ENCODE measurements around the gene TP73.

Gene TP73

DNA sequence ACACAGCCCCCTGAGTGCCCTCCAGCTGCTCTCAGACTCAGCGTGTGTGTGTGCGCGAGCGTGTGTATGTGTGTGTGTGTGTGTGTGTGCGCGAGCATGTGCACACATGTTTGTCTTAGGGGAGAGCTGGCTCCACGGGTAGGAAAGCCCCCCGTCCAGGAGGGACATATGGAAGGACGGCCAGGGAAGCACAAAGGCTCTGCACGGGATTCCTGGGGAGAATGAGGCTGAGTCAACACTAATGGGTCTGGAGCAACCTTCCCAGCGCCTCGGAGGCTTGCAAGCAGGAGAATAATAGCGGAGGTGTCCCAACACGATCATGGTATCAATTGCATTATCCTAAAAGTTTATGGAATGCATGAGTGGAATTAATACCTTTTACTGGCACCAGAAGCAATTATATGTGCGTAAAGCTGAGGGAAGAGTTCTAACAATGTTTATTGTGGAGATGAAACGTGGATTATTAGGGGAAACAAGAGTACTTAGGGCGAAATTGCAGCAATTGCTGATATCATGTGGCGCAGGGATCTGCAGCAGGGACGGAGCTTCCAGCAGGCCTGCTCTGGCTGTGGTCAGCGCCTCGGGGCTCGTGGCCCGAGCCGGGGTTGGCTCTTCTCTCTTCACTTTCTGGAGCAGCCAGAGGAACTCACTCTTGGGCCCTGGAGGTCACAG lies 59.6 kb downstream of the TP73 start:
- DNase-seq: no peak

DNA sequence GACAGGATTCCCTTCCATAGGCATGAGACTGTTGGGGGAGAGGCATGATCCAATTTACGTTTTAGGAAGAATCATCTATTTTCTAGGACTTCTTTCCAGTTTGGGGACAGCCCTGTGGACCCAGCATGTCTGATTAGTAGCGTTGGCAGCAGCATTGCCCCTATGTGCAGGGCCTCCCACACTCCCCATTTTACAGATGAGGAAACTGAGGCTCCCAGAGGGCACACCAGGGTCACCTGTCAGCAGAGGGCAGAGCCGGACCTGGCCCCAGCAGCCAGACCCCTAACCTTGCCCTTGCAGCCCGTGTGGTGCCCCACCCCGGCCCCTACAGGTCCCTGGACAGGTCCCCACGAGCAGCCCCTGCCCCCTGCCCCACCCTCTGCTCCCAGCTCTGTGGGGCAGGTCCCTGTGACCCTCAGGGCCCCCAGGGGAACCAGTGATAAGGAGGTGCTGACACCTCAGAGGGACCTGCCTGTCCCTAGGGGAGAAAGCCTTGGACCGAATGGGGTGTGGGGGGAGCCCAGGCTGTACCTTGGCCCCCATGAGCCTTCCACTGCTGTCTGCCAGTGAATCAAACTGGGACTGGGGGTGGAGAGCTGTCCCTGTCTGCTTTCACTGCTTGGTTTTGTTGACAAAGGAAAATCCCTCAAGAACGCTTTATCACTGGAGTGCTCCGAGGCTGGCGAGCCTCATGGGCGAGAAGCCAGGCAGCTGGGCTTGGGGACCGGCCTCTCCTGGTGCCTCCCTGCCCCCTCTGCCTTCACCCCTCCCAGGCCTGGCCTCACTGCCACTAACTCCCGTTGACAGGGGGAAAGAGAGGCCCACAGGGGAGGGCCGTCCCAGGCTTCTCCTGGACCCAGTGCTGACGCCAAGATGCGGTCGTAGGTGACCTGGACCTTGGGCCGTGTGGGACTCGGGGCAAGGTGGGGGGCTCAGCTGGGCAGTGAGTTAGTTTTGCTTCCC lies 60.5 kb downstream of the TP73 start:
- no peak for DNase-seq

DNA sequence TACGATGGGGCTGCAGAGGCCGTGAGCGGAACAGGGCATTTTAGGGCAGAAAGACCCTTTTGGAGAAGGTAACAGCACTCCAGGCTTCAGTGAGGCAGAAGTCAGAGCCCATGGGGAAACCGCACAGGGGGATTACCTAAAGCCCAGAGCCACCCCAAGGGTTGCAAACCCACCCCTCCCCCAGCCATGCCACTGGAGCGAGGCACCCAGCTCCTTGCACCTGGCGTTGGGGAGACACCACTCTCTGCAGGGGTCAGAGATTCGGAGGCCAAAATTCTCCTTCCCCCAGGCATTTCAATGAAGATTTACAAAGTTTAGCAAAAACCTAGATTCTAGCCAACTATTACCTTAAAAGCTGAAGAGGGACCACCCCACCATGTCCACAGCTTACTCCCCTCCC lies 61.5 kb downstream of the TP73 start:
- DNase-seq: no peak

DNA sequence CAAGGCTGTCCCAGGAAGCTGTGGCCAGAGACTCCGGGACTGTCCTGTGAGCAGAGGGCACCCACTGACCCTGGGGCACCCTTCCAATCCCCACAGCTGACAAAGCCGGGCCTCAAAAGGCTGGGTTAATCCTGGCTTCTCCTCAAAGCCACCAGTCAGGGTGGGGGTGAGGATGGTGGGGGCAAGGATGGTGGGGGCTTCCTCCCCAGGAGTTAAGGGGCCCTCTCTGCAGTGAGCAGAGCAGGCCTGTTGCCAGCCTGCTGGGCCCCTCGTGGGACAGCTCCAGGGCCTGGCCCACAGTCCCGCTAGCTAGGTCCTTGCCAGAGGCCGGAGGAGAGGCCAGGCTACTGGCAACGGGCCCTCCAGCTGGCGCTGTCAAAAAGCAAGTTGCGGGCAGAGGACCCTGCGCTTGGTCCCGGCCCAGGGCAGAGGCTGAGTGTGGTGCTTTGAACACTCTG lies 62.0 kb downstream of the TP73 start:
- no peak for DNase-seq

DNA sequence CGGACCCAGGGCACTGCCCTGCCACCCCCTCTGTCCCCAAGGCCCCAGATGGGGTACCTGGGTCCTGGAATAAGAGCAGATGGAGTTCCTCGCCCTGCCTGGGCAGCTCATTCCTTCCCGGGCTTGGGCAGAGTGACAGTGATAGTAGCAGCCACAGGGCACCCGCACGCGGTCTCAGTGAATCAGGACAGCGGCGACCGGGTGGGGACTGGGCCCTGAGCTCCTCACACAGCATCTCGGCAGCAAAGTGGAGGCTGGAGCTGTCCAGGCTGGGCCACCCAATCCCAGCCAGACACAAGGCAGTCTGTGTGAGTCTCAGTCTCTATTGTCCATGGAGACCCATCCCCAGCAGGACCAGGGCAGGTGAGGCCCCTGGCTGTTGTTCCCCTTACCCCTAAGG lies 62.5 kb downstream of the TP73 start:
- no peak for DNase-seq

DNA sequence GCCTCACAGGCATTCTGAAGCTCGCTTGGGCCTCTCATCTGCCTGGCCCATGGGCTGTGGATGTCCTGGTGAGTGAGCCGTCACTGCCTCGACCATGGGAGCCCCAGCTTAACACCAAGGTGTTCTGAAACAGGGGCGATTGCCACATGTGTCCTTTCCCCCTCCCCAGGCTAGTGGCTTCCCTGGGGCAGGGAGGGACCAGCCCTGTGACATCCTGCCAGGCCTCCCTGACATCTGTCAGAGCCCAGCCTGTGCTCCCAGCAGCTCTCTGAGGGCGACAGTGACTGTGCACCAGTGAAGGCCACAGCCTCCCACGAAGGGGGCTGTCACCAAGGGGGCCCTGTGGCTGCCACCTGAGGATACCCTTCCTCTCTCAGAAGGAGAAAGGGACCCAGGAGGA lies 64.0 kb downstream of the TP73 start:
- DNase-seq: no peak

DNA sequence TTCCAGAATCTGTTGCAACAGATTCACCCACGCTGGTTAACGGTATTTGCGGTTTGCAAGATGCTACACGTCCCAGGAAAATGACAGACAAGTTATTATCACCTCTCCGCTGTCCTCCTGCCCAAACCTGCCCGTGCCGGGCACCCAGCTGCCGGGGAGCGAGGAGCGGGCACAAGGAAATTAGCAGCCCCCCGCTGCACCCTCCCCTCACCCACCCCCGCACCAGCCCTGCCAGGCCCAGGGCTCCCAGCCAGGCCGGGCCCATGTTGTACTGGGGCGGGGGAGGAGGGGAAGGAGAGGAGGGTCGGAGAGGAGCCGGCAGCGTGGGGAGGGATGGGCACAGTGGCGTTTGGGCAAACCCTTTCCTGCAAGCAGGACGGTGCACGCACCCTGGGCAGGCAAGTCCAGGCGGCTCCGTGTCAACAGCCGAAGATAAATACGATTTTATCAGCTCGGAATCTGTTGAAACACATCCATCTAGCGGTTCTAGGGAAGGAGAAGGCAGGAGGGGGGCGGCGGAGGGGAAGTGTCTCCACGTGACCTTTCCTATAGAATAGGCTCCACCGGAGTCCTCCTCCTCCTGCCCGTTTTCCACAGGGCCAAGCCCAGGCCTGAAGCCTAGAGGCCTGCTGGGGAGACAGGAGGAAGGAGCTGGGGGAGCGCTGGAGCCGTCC lies 64.9 kb downstream of the TP73 start:
- no peak for DNase-seq

DNA sequence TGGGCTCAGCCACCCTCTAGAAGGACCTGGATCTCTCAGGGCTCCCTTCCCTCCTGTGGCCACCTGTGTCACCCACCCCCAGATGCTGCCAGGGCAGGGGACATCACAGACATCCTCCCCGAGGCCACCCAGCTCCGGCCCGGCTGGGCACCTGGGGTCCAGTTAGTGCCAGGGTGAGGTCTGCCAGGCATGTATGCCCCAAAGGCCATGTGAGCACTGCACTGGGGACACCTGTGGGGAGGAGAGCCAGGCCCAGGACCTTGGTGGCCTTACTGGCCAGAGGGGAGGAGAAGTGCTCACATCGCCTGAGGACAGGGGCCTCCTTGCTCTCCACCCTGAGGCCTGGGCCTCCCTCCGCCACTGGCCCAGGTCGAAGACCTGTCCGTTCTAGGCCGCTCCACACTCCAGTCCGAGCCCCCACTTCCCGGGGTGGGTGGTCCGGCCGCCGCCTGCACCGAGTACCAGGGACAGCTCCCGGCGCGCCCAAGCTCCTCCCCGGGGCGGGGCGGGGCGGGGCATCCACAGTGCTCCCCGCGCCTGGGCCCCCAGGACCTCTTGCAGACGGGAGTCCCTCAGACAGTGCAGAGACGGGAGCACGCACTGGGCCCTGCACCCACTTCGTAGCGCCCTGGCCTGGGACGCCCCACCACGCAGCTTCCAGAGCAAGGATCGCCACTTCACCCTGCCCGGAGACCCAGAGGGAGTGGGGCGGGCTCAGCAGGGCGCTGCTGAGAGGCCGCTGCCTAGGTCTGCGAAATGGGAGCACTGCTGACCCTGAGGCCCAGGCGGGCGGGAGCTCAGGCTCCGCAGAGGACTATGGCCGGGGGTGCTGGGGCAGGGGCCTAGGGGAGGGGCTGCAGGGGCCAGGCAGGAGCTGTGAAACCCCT lies 65.6 kb downstream of the TP73 start:
- DNase-seq: no peak

DNA sequence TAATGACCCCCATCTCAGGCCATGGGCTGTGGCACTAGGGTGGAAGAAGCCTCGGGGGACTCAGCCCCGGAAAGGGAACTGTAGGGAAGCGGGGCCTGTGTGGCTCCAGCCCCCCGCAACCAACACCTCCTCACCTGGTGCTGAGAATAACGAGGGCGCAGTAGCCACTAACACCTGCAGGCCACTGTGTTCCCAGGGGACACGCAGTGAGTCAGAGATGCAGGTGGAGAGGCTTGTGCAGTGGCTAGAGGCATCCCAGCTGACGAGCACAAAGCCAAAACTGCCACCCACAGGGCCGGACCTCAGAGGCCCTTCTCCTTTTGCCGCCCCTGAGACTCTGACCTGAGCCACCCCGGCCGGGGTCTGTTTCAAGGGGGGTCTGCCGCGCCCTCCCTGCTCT lies 66.4 kb downstream of the TP73 start:
- no peak for DNase-seq

DNA sequence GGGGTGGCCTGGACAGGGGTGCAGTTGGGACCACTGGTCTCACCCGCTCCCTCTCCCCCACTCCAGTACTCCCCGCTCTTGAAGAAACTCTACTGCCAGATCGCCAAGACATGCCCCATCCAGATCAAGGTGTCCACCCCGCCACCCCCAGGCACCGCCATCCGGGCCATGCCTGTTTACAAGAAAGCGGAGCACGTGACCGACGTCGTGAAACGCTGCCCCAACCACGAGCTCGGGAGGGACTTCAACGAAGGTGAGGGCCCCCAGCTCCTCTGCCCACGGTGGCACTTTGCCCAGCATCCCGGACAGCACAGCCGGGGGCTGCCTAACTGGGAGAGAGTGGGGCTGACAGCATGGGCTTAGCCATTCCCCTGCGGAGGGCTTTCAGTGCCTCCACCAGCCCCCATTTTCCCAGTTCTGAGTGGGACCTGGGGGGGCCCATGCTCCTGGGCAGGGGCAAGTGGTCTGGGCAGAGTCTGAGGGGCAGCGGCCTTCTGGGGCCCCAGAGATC lies 69.7 kb downstream of the TP73 start:
- no peak for DNase-seq

DNA sequence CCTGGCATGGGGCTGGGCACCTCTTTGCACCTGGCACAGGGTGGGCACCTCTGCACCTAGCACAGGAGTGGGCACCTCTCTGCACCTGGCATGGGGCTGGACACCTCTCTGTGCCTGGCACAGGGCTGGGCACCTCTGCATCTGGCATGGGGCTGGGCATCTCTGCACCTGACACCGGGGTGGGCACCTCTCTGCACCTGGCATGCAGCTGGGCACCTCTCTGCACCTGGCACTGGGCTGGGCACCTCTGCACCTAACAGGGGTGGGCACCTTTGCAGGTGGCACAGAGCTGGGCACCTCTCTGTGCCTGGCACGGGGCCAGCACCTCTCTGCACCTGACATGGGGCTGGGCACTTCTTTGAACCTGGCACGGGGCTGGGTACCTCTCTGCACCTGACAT lies 70.5 kb downstream of the TP73 start:
- no peak for DNase-seq

DNA sequence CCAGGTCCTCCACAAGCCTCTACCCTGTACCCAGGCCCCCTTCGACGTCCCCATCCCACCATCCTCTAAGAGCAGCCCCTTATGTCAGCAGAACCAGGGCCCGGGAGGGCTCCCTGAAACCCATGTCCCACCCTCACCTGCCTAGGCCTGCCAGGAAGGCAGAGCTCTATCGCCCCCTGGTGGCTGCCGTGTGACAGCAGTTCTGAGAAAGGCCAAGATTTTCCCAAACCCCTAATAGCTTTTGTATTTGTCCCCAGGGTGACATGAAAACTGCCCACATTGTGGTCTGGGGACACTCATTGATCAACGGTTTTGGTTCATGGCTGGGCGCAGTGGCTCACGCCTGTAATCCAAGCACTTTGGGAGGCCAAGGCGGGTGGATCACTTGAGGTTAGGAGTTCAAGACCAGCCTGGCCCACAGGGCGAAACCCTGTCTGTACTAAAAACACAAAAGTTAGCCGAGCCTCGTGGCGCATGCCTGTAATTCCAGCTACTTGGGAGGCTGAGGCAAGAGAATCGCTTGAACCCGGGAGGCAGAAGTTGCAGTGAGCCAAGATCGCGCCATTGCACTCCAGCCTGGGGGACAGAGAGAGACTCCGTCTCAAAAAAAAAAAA lies 72.2 kb downstream of the TP73 start:
- DNase-seq: peak; percentile 80 to 81

DNA sequence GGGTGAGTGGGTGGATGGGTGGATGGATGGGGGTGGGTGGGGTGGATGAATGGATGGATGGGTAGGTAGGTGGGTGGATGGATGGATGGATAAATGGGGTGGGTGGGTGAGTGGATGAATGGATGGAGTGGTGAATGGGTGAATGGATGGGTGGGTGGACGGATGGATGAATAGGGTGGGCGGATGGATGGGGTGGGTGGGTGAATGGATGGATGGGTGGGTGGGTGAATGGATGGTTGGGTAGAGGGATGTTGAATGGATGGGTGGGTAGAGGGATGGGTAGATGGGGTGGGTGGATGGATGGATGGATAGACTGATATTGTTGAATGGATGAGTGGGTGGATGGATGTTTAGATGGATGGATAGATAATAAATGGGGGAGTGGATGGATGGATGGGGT lies 73.0 kb downstream of the TP73 start:
- no peak for DNase-seq

DNA sequence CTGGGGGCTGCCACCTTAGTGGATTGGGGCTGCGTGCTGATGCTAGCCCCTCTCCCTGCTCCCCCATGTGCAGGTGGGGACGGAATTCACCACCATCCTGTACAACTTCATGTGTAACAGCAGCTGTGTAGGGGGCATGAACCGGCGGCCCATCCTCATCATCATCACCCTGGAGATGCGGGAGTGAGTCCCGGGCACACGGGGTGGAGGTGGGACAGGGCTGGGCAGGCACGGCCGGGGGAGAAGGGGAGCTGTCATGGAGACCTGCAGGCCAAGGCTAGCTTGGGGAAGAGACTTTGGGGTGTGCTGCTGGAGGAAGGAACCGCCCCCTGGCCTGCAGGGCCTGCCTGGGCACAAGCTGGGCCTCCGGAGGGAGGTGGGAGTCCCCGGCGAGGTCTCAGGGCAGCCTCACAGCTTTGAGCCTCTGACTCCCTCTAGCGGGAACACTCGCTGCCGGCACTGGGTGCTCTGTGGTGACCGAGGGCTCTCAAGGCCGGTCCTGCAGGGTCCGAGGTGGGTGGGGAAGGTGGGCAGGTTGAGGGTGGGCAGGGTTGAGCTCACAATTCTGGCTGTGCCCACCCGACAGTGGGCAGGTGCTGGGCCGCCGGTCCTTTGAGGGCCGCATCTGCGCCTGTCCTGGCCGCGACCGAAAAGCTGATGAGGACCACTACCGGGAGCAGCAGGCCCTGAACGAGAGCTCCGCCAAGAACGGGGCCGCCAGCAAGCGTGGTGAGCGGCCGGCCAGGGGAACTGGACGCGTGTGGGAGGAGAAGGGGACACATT lies 74.9 kb downstream of the TP73 start:
- no peak for DNase-seq

DNA sequence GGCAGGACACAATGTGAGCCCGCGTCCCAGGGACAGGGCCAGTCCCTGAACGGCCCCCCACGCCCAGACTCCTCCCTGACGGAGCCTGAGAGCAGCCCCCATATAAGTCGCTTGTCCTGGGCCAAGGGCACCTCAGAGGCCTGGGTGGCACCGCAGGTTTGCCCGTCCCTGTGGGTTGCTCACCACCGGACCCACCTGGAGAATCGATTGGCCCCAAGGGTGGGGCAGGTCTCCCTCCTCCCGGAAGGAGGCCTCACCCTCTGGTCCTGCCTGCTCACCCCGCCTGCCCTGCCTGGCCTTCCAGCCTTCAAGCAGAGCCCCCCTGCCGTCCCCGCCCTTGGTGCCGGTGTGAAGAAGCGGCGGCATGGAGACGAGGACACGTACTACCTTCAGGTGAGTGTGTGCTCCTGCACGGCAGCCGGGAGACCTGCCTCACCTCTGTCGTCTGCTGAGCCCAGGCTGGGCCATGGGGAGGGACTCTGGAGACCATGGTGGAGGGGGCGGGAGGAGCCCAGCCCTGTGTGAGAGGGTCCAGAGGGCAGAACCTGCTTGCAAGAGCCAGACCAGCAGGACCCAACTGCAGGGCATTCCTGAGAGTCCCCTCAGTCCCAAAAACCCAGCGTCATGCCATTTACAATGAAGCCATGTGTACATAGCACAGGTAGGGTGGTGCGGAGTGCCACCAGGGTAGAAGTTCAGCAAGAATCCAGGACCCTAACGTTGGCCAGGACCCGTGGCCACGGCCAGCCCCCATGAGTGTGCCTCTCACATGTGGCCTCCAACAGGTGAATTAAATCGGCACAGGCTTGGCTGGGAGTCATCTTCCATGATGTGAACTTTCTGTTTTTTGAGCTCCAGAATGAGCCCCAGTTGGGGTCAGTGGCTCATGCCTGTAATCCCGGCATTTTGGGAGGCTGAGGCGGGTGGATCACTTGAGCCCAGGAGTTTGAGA lies 75.8 kb downstream of the TP73 start:
- no peak for DNase-seq

DNA sequence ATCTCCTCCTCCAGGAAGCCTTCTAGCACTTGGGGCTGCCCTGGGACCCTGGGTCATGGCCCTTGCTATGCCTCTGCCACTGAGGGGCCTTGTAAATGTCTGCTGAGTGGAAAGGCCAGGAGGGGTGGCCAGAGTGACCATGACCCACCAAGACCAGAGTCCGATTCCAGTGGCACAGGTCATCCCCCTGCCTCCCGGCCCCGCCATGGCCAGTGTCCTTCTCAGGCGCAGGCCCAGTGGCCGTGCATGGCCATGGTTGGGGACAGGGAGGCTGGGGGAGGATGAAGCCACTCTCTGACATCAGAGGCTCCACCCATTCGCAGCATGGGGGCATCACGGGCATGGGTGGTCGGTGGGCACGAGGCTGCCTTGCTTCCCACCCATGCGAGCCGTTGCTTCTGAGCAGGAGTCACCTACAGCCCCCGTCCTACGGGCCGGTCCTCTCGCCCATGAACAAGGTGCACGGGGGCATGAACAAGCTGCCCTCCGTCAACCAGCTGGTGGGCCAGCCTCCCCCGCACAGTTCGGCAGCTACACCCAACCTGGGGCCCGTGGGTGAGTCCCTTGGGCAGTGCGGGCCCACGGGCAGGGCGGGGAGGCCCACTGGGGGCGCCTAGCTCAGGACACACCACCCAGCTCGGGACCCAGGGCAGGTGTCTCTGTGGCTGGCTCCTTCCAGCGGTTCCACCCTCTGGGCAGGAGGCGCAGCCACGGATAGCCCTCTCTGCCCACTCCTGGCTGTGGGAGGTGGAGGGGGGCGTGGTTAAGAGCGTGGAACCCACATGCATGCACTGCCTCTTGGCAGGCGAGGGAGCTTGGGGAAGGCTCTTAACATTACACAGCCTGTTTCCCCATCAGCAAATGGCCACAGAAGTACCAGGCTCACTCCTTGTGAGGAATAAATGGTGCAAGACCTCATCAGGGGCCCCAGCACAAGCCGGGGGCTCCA lies 77.6 kb downstream of the TP73 start:
- DNase-seq: no peak

DNA sequence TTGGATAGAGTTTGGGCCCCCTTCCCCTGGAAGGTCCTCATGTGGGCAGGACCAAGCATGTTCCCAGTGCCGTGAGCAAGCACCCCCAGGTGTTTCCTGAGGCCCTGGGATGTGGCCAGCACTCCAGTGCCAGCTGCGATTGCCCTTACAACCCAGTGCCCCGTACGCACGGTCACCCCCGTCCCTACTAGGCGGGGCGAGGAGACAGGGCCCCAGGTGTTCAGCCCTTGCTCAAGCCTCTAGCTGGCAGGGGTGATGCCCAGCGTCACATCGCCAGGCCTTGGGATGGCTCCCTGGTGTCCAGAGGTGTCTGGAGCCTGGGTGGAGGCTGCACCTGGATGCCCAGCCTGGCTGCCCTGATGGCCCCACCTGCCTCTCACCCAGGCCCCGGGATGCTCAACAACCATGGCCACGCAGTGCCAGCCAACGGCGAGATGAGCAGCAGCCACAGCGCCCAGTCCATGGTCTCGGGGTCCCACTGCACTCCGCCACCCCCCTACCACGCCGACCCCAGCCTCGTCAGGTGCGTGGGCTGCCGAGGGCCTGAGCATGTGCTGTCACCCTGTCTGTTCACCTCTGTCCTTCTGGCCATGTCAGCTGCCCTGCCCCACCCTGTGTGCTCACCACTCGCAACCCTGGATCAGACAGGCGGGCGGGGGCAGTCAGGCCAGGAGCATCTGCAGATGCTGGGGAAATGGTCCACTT lies 78.4 kb downstream of the TP73 start:
- no peak for DNase-seq

Measured in activated CD4-positive, alpha-beta T cell treated with anti-CD3 and anti-CD28 coated beads for 4 hours (primary cell).